ENCODE data around the gene GMCL2.

DNA sequence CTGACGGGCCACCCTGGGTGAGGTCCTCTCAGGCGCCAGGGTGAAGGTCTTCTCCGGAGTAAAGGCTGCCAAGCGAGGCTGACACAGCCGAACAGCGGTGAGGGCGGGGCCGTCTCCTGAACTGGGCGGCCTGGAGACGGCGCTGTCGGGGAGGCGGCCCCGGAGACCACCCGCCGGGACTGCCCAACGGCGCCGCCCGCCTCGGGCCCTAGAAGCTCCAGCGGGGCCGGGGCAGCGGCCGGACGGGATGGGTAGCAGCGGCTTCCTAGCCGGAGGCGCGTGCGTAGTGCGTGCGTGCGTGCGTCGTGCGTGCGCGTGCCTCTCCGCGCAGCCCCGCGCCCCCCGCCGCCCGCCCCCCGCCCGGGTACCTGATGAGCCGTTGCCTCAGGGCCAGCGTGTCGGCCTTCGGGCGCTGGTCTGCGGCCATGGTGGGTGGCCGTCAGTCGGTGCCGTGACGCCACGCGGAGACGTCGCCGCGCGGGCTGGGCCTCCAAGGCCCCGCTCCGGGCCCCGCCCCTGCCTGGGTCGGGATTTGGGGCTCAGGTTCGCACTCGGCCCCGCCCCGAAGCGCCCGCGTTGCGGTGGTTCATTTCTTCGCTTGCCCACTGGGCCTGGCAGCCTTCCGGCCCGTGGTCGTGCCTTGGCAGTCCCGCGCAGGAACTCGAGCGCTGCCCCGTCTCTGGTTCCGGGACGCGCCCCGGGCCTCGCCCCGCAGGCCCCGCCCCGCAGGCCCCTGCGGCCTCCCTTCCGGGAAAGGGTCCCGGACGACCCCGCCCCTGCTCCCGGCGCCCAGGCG is 45.2 kb upstream of the GMCL2 start, which contains the start of gene PHYKPL:
- TF ChIP-seq CTCF (IDR thresholded peaks at IDR 0.05; ENCODE audit: insufficient read depth, low read length, poor library complexity, severe bottlenecking) (no peak), EZH2phosphoT487 (conservative IDR thresholded peaks at IDR 0.05; ENCODE audit: low read length) (no peak)
